Activated B cell treated with CpG ODN at 0.5 μM for 24 hours (primary cell): ENCODE data around the gene REV3L. TPM values are rescaled to one million over a fixed set of nuclear protein-coding genes. Genes with fewer than 3 reads are reported as not detected.

Experiments used
- ATAC-seq: fragments of 200-7000 bp; cut with Tn5 transposase; one replicate; pipeline ENCODE4 v1.10.0; 2021; ENCODE audit warnings: low read depth, mild to moderate bottlenecking, moderate library complexity
- CTCF ChIA-PET: fragments of 350-600 bp; sonication (Branson Sonifier 250); formaldehyde crosslinking; loops from one replicate; lab custom pipeline; 2021; ENCODE audit warnings: antibody characterized with exemption; lab: Charles Lee
- POLR2A ChIA-PET: fragments of 350-600 bp; sonication (Branson Sonifier 250); formaldehyde crosslinking; loops from one replicate; lab custom pipeline; 2021; ENCODE audit warnings: antibody characterized with exemption; lab: Charles Lee
- DNase-seq: peaks from one replicate; pipeline ENCODE4 v3.0.0; 2022
- H3K27ac Mint-ChIP-seq: one replicate; pipeline ENCODE4 v1.8.0; 2020; ENCODE audit warnings: mixed read lengths
- H3K27me3 Mint-ChIP-seq: one replicate; pipeline ENCODE4 v1.8.0; 2021; ENCODE audit warnings: mixed read lengths
- H3K36me3 Mint-ChIP-seq: one replicate; pipeline ENCODE4 v1.8.0; 2021; ENCODE audit warnings: low read depth, mixed read lengths
- H3K4me1 Mint-ChIP-seq: one replicate; pipeline ENCODE4 v1.8.0; 2021; ENCODE audit warnings: mixed read lengths
- H3K4me3 Mint-ChIP-seq: one replicate; pipeline ENCODE4 v1.8.0; 2020; ENCODE audit warnings: mild to moderate bottlenecking, mixed read lengths
- H3K9me3 Mint-ChIP-seq: one replicate; pipeline ENCODE4 v1.8.0; 2020; ENCODE audit warnings: mixed read lengths
- CTCF ChIP-seq: fragments of 200-600 bp; IDR thresholded peaks from one replicate; pipeline ENCODE4 v1.8.0; 2022; ENCODE audit warnings: antibody characterized with exemption, mild to moderate bottlenecking
- intact Hi-C: fragments of 100-400 bp; cut with micrococcal nuclease; formaldehyde crosslinking; loops from one replicate; pipeline ENCODE4 v1.15.1; 2024
- total RNA-seq: library from RNA; stranded (reverse); gene quantifications from 2 replicates; pipeline ENCODE4 v1.2.3, GENCODE V29; 2022

The REV3L gene
- total RNA-seq, 1 donor from 2014 or later: 20.0 TPM

GRCh38 chr6:111444794-111445193 lies 38.2 kb downstream of the REV3L start:
- Mint-ChIP-seq H3K36me3 (peaks cover 9% of the 10 kb centered on the region), H3K4me1 (peaks cover 29% of the 10 kb centered on the region), H3K9me3 (no peaks in the 10 kb centered on the region), H3K27ac (no peak overlapping the region), H3K4me3 (no peak overlapping the region), H3K27me3 (no peaks in the 10 kb centered on the region)
- no peak for TF ChIP-seq CTCF
- ChIA-PET CTCF (no interaction called here), POLR2A (interaction anchor here (0.6 kb wide), 1 partner anchor 38 kb away, joined by 4 read pairs; the partner anchor contains the start of gene REV3L)
- intact Hi-C loops: loop anchor here (5.0 kb wide), 1 partner anchor 37 kb away; no protein-coding TSS in a partner anchor
- DNase-seq: no peak
- no peak for ATAC-seq

- Mint-ChIP-seq H3K4me3 (peak overlapping the region; percentile 71), H3K27me3 (no peaks in the 10 kb centered on the region), H3K9me3 (no peaks in the 10 kb centered on the region), H3K4me1 (peaks cover 29% of the 10 kb centered on the region), H3K27ac (peak overlapping the region; percentile 83), H3K36me3 (peaks cover 5% of the 10 kb centered on the region)
- ATAC-seq (peak; percentile 75), DNase-seq (no peak)
- intact Hi-C loops: loop anchor here (5.0 kb wide), 1 partner anchor 34 kb away; no protein-coding TSS in a partner anchor
- TF ChIP-seq CTCF: no peak
- ChIA-PET CTCF (no interaction called here), POLR2A (interaction anchor here (0.6 to 1.0 kb wide), 3 partner anchors 8 to 182 kb away, joined by 3 to 4 read pairs (median 3); a partner anchor contains a TSS)
Measured at GRCh38 chr6:111441678-111442243, 41.3 kb downstream of the REV3L start.

- intact Hi-C loops: no loop called here
- TF ChIP-seq CTCF: no peak
- no peaks in the 10 kb centered on the region for H3K27me3 Mint-ChIP-seq
- peaks cover 4% of the 10 kb centered on the region for H3K9me3 Mint-ChIP-seq
- H3K36me3 Mint-ChIP-seq: peaks cover 7% of the 10 kb centered on the region
- H3K27ac Mint-ChIP-seq: no peak overlapping the region
- ChIA-PET CTCF (no interaction called here), POLR2A (no interaction called here)
- H3K4me1 Mint-ChIP-seq: peaks cover 37% of the 10 kb centered on the region
- no peak for ATAC-seq
- no peak overlapping the region for H3K4me3 Mint-ChIP-seq
- no peak for DNase-seq
Measured at GRCh38 chr6:111439171-111439570, 43.8 kb downstream of the REV3L start.

- Mint-ChIP-seq H3K36me3 (peaks cover 5% of the 10 kb centered on the region), H3K4me3 (no peak overlapping the region)
- POLR2A ChIA-PET: no interaction called here
Measured at GRCh38 chr6:111437573-111437972, 45.4 kb downstream of the REV3L start.

GRCh38 chr6:111432511-111432910 lies 50.5 kb downstream of the REV3L start:
- Mint-ChIP-seq H3K27me3 (no peaks in the 10 kb centered on the region), H3K36me3 (peaks cover 38% of the 10 kb centered on the region), H3K4me3 (no peak overlapping the region), H3K9me3 (peaks cover 20% of the 10 kb centered on the region), H3K27ac (no peak overlapping the region), H3K4me1 (peaks cover 41% of the 10 kb centered on the region)
- intact Hi-C loops: no loop called here
- ChIA-PET POLR2A (no interaction called here), CTCF (no interaction called here)
- DNase-seq (no peak), ATAC-seq (no peak)
- TF ChIP-seq CTCF: no peak

More at GRCh38 chr6:111437573-111437972, 45.4 kb downstream of the REV3L start:
- Mint-ChIP-seq H3K9me3 (peaks cover 4% of the 10 kb centered on the region), H3K27ac (no peak overlapping the region), H3K4me1 (peaks cover 45% of the 10 kb centered on the region), H3K27me3 (no peaks in the 10 kb centered on the region)
- CTCF ChIA-PET: no interaction called here
- intact Hi-C loops: no loop called here
- TF ChIP-seq CTCF: no peak
- ATAC-seq: no peak
- DNase-seq: no peak
